Uterus (tissue), 4 donors: ENCODE data around the gene FNDC10. TPM values are rescaled to one million over a fixed set of nuclear protein-coding genes. Genes with fewer than 3 reads are reported as not detected.

ENCODE experiments used
- DNase-seq, 2 donors: peaks; one replicate each; pipeline ENCODE4 v3.0.0-alpha.2; 2019 to 2020
- H3K27ac ChIP-seq, 2 donors: fragments of 200-600 bp; sonication (generic); 1 replicate in 1 of 2; 2 replicates in 1 of 2; pipeline ENCODE4 v1.5.1; 2016 to 2018
- H3K27me3 ChIP-seq, 2 donors: fragments of 200-600 bp; sonication (generic); one replicate each; pipeline ENCODE4 v1.5.1; 2018 to 2019; ENCODE audit warnings: control low read depth in 1 of 2
- H3K36me3 ChIP-seq, 2 donors: fragments of 200-600 bp; sonication (generic); one replicate each; pipeline ENCODE4 v1.5.1; 2019; ENCODE audit warnings: control low read depth in 1 of 2
- H3K4me1 ChIP-seq, 2 donors: fragments of 200-600 bp; sonication (generic); one replicate each; pipeline ENCODE4 v1.5.1; 2018 to 2019; ENCODE audit warnings: control low read depth in 1 of 2
- H3K4me3 ChIP-seq, 2 donors: fragments of 200-600 bp; sonication (generic); 1 replicate in 1 of 2; 2 replicates in 1 of 2; pipeline ENCODE4 v1.5.1; 2018 to 2019; ENCODE audit warnings: mild to moderate bottlenecking in 1 of 2
- H3K9me3 ChIP-seq, 2 donors: fragments of 200-600 bp; sonication (generic); one replicate each; pipeline ENCODE4 v1.5.1; 2019; ENCODE audit warnings: control low read depth in 1 of 2
- CTCF ChIP-seq, 4 experiments: fragments of 200-600 bp in 2 of 4; fragments of 450-650 bp in 2 of 4; sonication (generic) in 2 of 4; IDR thresholded peaks; one replicate each; pipeline ENCODE4 v1.5.1; 2016 to 2019; ENCODE audit warnings: antibody characterized with exemption in 4 of 4, mild to moderate bottlenecking in 2 of 4, moderate library complexity in 1 of 4
- POLR2A ChIP-seq, 2 donors: fragments of 450-650 bp; IDR thresholded peaks; one replicate each; pipeline ENCODE4 v1.6.1; 2016; ENCODE audit warnings: antibody characterized with exemption in 2 of 2, mild to moderate bottlenecking in 1 of 2, moderate library complexity in 1 of 2
- intact Hi-C: fragments of 100-400 bp; cut with DNase I; formaldehyde crosslinking; loops from one replicate; pipeline ENCODE4 v1.15.1; 2023; ENCODE audit warnings: low total_unique reads
- total RNA-seq, 4 donors: library from RNA; depleted of rRNA in 3 of 4; stranded (reverse); fragments of >200 nt in 3 of 4; gene quantifications; one replicate each; pipeline versions ENCODE4 v1.1.0 to v1.2.4, GENCODE V29; 2014 to 2023
- donor health status: DM: yes; HTN: yes; CAD: no.

Gene FNDC10
- total RNA-seq, 4 donors from 2014 or later, result 0.40 to 0.48 TPM; not detected in 2

DNA sequence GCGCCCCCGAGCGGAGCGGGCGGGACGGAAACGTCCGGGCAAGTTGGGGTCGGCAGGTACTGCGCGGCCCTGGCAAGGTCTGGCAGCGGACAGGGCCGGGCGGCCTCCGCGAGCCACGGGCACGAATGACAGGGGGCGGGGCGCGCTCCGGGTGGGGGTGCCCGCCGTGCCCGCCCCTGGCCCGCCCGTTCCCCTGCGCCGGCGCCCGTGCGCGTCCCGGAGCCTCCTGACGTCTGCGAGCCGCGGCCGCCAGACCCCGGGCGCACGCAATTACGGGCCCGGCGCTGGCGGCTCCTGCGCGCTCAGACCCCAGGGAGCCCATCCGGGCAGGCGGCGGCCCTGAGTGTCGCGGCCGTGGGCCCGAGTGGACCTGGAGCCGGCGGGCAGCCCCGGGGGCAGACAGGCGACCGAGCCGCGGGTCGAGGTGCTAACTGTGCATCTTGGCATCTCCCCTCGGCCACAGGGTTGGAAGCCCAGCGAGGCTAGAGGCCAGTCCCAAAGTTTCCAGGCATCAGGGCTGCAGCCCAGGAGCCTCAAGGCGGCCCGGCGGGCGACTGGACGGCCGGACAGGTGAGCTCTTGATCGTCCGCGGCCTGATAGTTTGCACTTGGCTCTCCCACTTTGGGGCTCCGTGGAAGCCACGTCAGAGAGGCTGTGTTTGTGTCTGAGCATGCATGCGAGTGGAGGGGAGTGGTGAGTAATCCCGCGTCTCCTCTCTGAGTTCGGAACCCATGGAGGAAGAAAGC, 16.3 kb upstream of the FNDC10 start:
- no peak for TF ChIP-seq POLR2A (IDR thresholded peaks at IDR 0.05)
- TF ChIP-seq CTCF (IDR thresholded peaks at IDR 0.05), result no peak
- DNase-seq, result peak in 1 of 2 donors; percentile 38
- peak overlapping the region; percentile 83 to 97 for H3K4me3 ChIP-seq
- no peaks in the 10 kb centered on the region for H3K36me3 ChIP-seq
- H3K27ac ChIP-seq, result peak overlapping the region; percentile 100
- no peaks in the 10 kb centered on the region for H3K27me3 ChIP-seq
- no peaks in the 10 kb centered on the region for H3K9me3 ChIP-seq
- H3K4me1 ChIP-seq, result peaks cover 0 to 21% of the 10 kb centered on the region in 2 donors
- intact Hi-C loops, result no loop called here

DNA sequence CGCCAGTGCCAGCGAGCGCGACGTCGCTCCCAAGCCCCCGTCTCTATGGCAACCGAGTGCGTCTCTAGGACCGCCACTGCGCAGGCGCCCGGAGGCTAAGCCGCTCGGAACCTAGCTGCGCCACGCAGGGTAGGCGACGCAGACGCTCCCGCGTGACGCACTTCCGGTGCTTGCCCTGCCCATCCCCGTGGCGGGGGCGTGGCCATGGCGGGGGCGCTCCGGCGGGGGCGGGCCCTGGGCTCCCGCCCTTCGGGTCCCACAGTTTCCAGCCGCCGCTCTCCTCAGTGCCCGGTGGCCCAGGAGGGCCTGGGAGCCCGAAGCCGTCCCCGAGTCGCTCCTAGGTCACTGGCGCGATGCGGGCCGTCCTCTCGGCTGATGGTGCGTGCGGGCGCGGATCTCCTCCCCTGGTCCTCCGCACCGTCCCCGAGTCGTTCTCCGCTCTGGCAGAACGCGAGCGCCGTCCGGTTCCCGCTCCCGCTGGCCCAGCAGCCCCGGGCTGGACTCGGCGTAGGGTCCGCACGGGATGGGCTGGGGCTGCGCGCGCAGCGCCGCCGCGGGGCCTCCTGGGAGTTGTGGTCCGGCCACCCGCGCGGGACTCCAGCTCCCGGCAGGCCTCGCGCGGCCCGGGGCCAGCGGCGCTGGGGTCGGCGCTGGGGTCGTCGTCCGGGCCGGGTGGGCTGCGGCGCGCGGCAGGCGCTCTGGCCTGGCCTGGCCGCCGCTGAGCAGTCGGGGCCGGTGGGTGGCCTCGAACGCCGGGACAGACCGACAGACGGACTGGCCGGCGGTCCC, 15.5 kb upstream of the FNDC10 start, which contains the start of gene MIB2:
MIB2 (plus strand) TSS at position 245 of the 789 bp plus-strand sequence. CDS start 7,953 bp downstream, outside the sequence.
- Histone ChIP-seq H3K4me1 (peaks cover 0 to 21% of the 10 kb centered on the region in 2 donors), H3K9me3 (no peaks in the 10 kb centered on the region), H3K27me3 (no peaks in the 10 kb centered on the region), H3K36me3 (no peaks in the 10 kb centered on the region), H3K4me3 (peak within 1 kb of the TSS; percentile 83 to 97), H3K27ac (peak within 1 kb of the TSS; percentile 100)
- intact Hi-C loops, result no loop called here
- TF ChIP-seq POLR2A (IDR thresholded peaks at IDR 0.05) (peak in 1 of 2 donors; percentile 93), CTCF (IDR thresholded peaks at IDR 0.05) (peak in 1 of 4 experiments; percentile 21)
- peak; percentile 92 to 96 for DNase-seq

DNA sequence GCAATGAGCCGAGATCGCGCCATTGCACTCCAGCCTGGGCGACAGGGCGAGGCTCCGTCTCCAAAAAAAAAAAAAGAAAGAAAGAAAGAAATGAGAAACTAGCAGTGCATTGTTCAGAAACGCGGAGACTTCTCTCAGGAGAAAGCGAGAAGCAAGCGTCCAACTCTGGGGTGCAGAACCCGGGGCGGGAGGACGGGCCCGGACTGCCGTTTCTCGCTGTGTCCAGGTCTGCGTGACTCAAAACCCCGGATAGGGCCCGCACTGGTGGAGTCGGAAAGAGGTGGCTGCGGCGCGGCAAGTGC, 15.0 kb upstream of the FNDC10 start:
- peak overlapping the region; percentile 100 for H3K27ac ChIP-seq
- H3K4me3 ChIP-seq, result peak overlapping the region; percentile 83 to 97
- intact Hi-C loops, result no loop called here
- TF ChIP-seq CTCF (IDR thresholded peaks at IDR 0.05), result no peak
- no peak for TF ChIP-seq POLR2A (IDR thresholded peaks at IDR 0.05)
- peaks cover 0 to 21% of the 10 kb centered on the region in 2 donors for H3K4me1 ChIP-seq
- H3K36me3 ChIP-seq, result no peaks in the 10 kb centered on the region
- no peaks in the 10 kb centered on the region for H3K27me3 ChIP-seq
- DNase-seq, result no peak
- no peaks in the 10 kb centered on the region for H3K9me3 ChIP-seq

DNA sequence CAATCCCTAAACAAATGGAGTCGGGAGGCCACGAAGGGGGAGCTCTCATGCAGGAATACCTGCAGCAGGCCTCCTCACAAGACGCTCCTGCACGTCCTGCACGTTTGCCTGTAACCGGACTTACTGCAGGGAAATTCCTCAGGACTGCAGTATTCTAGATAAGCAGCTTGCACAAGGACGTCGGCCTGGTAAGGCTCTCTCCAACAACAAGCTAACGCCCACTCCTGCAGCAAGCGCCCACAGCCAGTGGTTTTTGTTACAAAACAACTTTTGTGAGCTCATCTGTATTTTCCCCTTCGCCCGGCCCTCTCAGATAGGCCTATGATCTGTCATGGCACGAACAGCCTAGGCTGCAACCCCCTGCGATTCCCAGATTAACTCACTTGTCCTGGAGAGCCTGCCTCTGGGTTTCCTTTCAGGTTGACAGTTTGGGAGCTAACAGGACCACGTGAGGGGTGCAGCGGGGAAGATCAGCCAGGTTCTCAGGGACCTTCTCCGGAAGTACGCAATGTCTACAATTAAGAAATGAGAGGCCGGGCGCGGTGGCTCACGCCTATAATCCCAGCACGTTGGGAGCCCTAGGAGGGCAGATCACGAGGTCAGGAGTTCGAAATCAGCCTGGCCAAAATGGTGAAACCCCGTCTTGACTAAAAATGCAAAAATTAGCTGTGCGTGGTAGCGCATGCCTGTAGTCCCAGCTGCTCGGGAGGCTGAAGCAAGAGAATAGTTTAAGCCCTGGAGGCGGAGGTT, 14.4 kb upstream of the FNDC10 start:
- intact Hi-C loops, result no loop called here
- DNase-seq, result no peak

More for the DNA sequence above, 14.4 kb upstream of the FNDC10 start:
- TF ChIP-seq POLR2A (IDR thresholded peaks at IDR 0.05) (no peak), CTCF (IDR thresholded peaks at IDR 0.05) (no peak)
- peak overlapping the region in 1 of 2 donors; percentile 100 for H3K27ac ChIP-seq
- H3K4me3 ChIP-seq, result peak overlapping the region; percentile 83 to 97
- H3K36me3 ChIP-seq, result no peaks in the 10 kb centered on the region
- no peaks in the 10 kb centered on the region for H3K9me3 ChIP-seq
- no peaks in the 10 kb centered on the region for H3K27me3 ChIP-seq
- peaks cover 0 to 21% of the 10 kb centered on the region in 2 donors for H3K4me1 ChIP-seq
